ENCODE data around the gene NTSR2. TPM values are rescaled to one million over a fixed set of nuclear protein-coding genes. Genes with fewer than 3 reads are reported as not detected.

NTSR2 gene
- total RNA-seq, 2 experiments from 2014 or later = not detected

DNA sequence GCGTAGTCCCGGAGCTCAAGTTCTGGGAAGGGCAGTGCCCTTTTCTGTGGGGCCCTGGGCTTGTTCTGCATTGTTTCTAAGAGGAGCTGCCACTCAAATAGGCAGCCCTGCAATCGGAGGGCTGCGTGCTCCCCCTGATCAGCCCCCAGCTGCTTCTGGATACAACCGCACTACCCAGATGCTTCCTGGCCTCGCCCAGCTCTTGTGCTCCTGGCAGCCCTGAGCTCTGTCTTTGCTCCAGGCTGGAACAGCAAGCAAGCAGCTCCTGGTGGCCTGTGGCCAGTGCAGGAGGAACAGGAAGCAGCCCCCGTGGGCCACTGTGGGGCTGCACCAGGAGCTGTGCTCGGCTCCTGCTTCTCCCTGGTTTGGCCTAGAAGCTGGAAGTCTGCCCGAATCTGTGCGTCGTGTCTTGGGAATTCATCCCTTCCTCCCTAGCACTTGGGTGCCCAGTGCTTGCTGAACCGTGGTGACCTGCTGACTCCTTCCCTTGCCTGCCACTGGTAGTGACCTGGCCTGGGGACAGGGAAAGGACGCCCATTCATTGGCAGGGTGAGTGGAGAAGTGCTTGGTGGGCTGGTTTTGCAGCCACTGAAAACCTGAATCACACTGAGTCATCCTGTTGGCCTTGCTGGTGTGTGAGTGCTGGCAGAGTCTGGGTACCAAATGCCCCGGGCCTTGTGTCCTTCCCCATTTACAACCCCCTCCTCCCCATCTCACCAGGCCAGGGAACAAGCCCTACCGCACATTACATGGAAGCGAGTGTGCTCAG, 27.3 kb upstream of the NTSR2 start:
- DNase-seq (no peak), ATAC-seq (no peak)
- ChIA-PET CTCF (interaction anchor here (0.8 to 7.7 kb wide), 5 partner anchors 15 to 87 kb away, joined by 3 to 46 read pairs (median 6); no protein-coding TSS in a partner anchor), POLR2A (no interaction called here)
- H3K9me3 Mint-ChIP-seq (ENCODE audit: insufficient read depth) = no peaks in the 10 kb centered on the region
- no peak overlapping the region for H3K4me3 Mint-ChIP-seq
- H3K27ac Mint-ChIP-seq = no peak overlapping the region
- H3K4me1 Mint-ChIP-seq (ENCODE audit: low read depth) = peaks cover 12% of the 10 kb centered on the region
- peaks cover 2% of the 10 kb centered on the region for H3K27me3 Mint-ChIP-seq (ENCODE audit: low read depth)
- H3K36me3 Mint-ChIP-seq (ENCODE audit: low read depth) = no peaks in the 10 kb centered on the region

DNA sequence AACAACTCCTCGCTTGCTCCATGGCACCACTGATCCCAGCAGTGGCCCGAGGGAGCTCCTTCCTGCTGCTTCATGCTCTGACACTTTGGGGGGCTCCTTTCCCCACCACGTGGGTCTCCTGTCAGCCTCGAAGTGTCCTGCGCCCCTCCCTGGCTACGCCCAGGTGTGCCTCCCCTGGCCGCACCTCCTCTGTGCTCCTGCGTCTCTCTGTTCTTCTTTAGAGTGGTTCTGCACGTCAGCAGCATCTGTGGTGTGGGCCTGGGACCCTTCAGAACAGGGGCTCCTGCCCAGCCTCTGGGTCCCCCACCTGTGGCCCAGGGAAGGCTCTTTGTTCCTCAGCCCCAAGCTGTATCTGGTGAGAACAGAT, 26.7 kb upstream of the NTSR2 start:
- Mint-ChIP-seq H3K4me3 (no peak overlapping the region), H3K27me3 (ENCODE audit: low read depth) (peaks cover 2% of the 10 kb centered on the region), H3K27ac (no peak overlapping the region), H3K9me3 (ENCODE audit: insufficient read depth) (no peaks in the 10 kb centered on the region), H3K36me3 (ENCODE audit: low read depth) (no peaks in the 10 kb centered on the region), H3K4me1 (ENCODE audit: low read depth) (peaks cover 12% of the 10 kb centered on the region)
- DNase-seq (no peak), ATAC-seq (no peak)
- POLR2A ChIA-PET = no interaction called here
- CTCF ChIA-PET = interaction anchor here (0.8 to 7.7 kb wide), 4 partner anchors 57 to 87 kb away, joined by 3 to 46 read pairs (median 16); no protein-coding TSS in a partner anchor

DNA sequence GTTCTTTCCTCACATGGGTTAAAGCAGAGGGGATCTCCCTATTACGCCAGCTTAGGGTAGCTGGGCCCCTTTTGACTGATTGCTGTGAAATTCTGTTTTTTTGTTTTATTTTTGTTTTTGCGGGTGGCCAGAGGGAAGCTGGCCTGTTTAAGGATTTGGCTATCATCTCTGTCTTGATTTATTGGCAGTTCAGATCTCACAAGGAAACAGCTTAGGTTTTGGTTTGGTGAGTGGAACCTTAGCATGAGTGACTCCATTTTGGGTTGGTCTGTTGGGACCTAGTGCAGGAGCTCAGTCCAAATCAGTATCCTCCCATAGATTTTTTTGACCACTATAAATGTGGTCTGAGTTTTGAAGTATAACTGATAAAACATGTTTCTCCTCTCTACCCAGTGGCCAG, 25.6 kb upstream of the NTSR2 start:
- no peak for ATAC-seq
- H3K36me3 Mint-ChIP-seq (ENCODE audit: low read depth) = no peaks in the 10 kb centered on the region
- peaks cover 12% of the 10 kb centered on the region for H3K4me1 Mint-ChIP-seq (ENCODE audit: low read depth)
- peaks cover 2% of the 10 kb centered on the region for H3K27me3 Mint-ChIP-seq (ENCODE audit: low read depth)
- H3K4me3 Mint-ChIP-seq = no peak overlapping the region
- POLR2A ChIA-PET = no interaction called here
- CTCF ChIA-PET = interaction anchor here (0.9 to 7.7 kb wide), 6 partner anchors 13 to 89 kb away, joined by 3 to 46 read pairs (median 4); no protein-coding TSS in a partner anchor
- H3K27ac Mint-ChIP-seq = no peak overlapping the region
- H3K9me3 Mint-ChIP-seq (ENCODE audit: insufficient read depth) = no peaks in the 10 kb centered on the region
- DNase-seq = no peak

DNA sequence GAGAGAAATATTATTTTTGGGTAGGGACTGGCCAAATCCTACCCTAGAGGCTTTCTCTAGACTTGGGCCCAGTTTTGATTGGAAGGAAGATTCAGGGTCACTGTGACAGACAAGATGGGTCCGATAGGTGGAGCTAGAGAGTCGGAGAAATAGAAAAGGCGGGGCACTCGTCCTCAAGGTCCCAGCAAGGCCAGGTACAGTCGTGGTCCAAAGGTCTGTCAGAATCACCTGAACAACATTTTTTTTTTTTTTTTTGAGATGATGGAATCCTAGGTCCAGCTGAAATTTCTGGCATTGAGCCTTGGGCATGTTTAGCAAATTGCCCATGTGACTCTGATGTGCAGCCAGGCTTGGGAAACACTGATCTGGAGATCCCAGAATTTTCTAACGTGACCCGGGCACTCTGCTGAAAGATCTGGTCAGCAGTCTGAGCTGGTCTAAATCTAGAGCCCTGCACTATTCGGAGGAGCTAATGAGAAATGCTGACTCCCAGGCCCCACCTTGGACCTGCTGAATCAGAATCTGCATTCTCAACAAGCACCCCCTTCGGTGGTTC, 23.0 kb upstream of the NTSR2 start:
- ATAC-seq (peak; percentile 65), DNase-seq (peak; percentile 79)
- H3K4me3 Mint-ChIP-seq = no peak overlapping the region
- peak overlapping the region; percentile 5 for H3K27ac Mint-ChIP-seq
- peaks cover 23% of the 10 kb centered on the region for H3K4me1 Mint-ChIP-seq (ENCODE audit: low read depth)
- POLR2A ChIA-PET = interaction anchor here (0.9 to 1.0 kb wide), 2 partner anchors 29 to 52 kb away, joined by 3 read pairs; no protein-coding TSS in a partner anchor
- H3K36me3 Mint-ChIP-seq (ENCODE audit: low read depth) = no peaks in the 10 kb centered on the region
- H3K27me3 Mint-ChIP-seq (ENCODE audit: low read depth) = peaks cover 2% of the 10 kb centered on the region
- H3K9me3 Mint-ChIP-seq (ENCODE audit: insufficient read depth) = no peaks in the 10 kb centered on the region
- CTCF ChIA-PET = interaction anchor here (0.6 to 13.7 kb wide), 31 partner anchors 10 to 1314 kb away, joined by 3 to 138 read pairs (median 4); partner anchors contain the start of genes LPIN1 and NTSR2

DNA sequence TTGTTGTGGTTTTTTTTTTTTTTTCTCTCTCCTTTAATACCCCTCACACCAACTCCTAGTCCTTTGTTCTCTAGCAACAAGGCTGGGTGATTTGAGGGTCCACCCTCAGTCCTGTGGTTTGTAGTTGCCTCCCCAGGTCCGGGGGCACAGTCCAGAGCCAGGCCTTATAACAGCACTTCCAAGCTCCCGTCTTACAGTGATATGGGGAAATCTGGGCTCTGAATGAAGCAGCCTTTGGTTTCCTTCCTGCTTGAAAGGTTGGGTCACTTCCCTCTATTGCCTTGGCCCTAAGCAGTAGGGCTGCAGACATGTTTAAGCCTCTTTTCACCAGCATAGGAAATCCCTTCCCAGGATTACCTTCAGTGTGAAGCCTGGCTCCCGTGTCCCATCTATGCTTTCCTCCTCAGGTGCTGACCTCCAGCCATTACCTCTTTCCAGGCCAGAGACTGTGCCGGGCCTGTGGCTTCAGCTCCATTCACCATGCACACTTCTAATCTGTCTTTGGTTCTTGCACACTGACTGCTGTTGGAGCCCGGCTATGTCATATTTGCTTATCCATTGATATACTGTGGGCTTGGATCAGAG, 21.2 kb upstream of the NTSR2 start:
- ATAC-seq = no peak
- Mint-ChIP-seq H3K27ac (no peak overlapping the region), H3K27me3 (ENCODE audit: low read depth) (peaks cover 5% of the 10 kb centered on the region), H3K36me3 (ENCODE audit: low read depth) (no peaks in the 10 kb centered on the region), H3K4me3 (no peak overlapping the region), H3K4me1 (ENCODE audit: low read depth) (peaks cover 21% of the 10 kb centered on the region), H3K9me3 (ENCODE audit: insufficient read depth) (no peaks in the 10 kb centered on the region)
- DNase-seq = no peak
- POLR2A ChIA-PET = no interaction called here
- CTCF ChIA-PET = interaction anchor here (1.8 to 13.7 kb wide), 2 partner anchors 8 to 88 kb away, joined by 5 to 138 read pairs; no protein-coding TSS in a partner anchor

DNA sequence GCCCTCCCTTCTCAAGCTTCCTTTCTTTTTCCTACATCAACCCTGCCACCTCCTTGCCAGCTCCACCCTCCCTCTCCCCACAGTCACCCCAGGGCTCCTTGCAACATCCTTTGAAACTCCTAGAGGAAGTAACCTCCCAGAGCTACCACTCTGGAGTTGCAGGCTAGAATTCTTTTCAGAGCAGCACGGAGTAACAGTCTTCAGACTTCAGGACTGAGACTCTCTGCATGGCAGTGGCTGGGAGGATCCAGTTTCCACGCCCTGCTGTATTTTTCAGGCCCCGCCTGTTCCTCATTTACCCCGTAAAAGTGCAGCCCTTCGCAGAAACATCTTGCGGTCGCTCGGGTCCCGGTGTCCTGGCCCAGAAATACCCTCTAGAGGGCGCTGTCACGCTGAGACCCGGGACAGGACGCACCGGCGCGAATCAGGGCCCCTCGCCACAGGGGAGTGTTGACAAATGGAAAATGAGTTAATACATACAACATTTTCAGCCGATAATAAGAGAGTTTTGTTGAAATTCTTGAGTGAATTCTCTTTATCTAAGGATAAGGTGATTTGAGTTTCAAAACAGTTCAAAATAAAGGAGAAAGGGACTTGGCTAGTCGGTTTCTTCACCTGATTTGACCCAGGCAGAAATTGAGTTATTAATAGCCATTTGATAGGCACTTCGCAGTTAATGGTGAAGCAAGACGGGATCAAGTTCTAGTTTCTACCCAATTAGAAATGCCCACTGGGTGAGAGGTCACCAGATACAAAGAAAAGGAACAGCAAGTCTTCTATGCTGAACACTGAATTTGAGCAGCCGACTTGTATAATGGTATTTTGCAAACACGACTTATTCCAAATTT, 18.5 kb upstream of the NTSR2 start:
- ChIA-PET POLR2A (no interaction called here), CTCF (interaction anchor here (0.6 to 13.7 kb wide), 18 partner anchors 10 to 114 kb away, joined by 3 to 138 read pairs (median 5); no protein-coding TSS in a partner anchor)
- Mint-ChIP-seq H3K4me3 (peak overlapping the region; percentile 58), H3K27ac (peak overlapping the region; percentile 72), H3K27me3 (ENCODE audit: low read depth) (peaks cover 15% of the 10 kb centered on the region), H3K36me3 (ENCODE audit: low read depth) (no peaks in the 10 kb centered on the region), H3K9me3 (ENCODE audit: insufficient read depth) (no peaks in the 10 kb centered on the region), H3K4me1 (ENCODE audit: low read depth) (peaks cover 21% of the 10 kb centered on the region)
- ATAC-seq = peak; percentile 98
- DNase-seq = peak; percentile 94

DNA sequence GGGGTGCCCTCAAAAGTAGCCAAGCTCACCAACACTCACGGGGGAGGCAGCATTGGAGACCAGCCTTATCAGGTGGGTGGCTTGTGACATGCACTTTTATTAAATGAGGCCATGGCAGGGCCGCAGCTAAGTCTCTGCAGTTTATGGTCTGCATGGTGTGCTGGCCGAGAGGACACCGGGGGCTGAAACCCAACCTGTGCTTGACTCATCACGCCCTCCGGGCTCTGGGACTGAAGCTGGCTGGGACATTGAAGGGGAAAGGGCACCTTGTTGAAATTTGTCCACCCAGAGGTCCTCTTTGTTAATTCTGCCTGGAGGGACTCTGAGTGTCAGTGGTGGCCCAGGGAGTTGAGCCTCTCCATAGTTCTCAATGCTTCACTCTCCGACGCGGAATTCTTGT, 17.7 kb upstream of the NTSR2 start:
- H3K27me3 Mint-ChIP-seq (ENCODE audit: low read depth) = peaks cover 18% of the 10 kb centered on the region

DNA sequence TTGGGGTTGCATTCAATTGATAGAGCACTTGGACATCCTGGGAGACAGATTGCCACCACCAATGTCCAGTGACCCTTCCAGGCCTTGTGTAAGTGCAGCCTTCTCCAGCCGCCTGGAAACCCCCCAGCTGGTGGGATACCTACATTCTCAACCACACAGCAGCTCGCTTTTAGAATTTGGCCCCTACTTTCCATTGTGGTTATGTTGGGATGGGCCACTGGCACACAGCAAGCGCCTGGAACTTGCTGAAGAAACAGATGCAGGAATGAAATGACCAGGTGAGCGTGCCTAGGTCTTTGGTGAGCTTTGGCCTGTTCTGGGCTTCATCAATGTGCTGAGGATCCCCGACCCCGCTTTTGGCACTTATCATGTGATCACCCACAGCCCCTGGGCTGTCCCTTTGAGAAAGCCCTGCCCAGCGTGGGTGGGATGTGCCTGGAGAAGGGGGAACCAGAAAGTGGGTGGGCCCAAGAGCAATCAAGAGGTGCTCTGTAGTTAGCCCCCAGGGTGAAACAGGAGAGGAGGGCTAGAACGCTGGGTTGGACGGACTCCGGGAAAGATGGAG, 16.0 kb upstream of the NTSR2 start:
- ChIA-PET POLR2A (no interaction called here), CTCF (interaction anchor here (2.5 to 13.7 kb wide), 2 partner anchors 93 to 98 kb away, joined by 24 to 138 read pairs; no protein-coding TSS in a partner anchor)
- ATAC-seq (no peak), DNase-seq (no peak)
- H3K9me3 Mint-ChIP-seq (ENCODE audit: insufficient read depth) = no peaks in the 10 kb centered on the region
- H3K27ac Mint-ChIP-seq = no peak overlapping the region
- H3K4me1 Mint-ChIP-seq (ENCODE audit: low read depth) = peaks cover 22% of the 10 kb centered on the region
- H3K4me3 Mint-ChIP-seq = no peak overlapping the region
- H3K36me3 Mint-ChIP-seq (ENCODE audit: low read depth) = no peaks in the 10 kb centered on the region
- H3K27me3 Mint-ChIP-seq (ENCODE audit: low read depth) = peaks cover 18% of the 10 kb centered on the region

More for the DNA sequence above, 17.7 kb upstream of the NTSR2 start:
- Mint-ChIP-seq H3K9me3 (ENCODE audit: insufficient read depth) (no peaks in the 10 kb centered on the region), H3K27ac (no peak overlapping the region), H3K36me3 (ENCODE audit: low read depth) (no peaks in the 10 kb centered on the region), H3K4me1 (ENCODE audit: low read depth) (peaks cover 16% of the 10 kb centered on the region), H3K4me3 (peak overlapping the region; percentile 58)
- POLR2A ChIA-PET = no interaction called here
- DNase-seq = no peak
- CTCF ChIA-PET = interaction anchor here (0.6 to 13.7 kb wide), 16 partner anchors 11 to 115 kb away, joined by 3 to 138 read pairs (median 5); no protein-coding TSS in a partner anchor
- no peak for ATAC-seq

DNA sequence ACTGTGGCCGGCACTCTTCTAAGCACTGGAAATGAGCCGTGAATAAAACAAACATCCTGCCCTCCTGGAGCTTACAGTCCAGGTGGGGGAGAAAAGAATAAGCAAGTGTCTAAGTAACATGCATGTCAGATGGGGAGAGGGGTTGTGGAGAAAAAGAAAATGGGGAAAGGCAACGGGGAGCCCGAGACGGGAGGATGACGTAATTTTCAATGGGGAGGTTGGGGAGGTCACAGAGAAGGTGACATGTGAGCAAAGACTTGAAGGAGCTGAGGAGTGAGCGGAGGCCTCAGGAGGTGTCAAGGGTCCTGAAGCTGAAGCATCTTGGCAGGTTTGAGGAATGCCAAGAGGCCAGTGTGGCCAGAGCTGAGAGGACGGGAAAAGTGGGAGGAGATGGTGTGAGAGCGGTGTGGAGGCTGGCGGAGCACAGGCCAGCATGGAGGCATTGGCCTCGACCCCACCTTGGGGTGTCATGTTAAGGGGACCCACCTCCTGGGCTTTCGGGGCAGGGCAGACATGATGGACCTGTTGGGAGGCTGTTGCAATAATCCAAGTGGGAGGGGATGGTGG, 15.0 kb upstream of the NTSR2 start:
- ChIA-PET CTCF (interaction anchor here (0.7 to 13.7 kb wide), 2 partner anchors 94 to 552 kb away, joined by 3 to 138 read pairs; a partner anchor contains a TSS), POLR2A (no interaction called here)
- no peak overlapping the region for H3K4me3 Mint-ChIP-seq
- no peak overlapping the region for H3K27ac Mint-ChIP-seq
- peaks cover 18% of the 10 kb centered on the region for H3K27me3 Mint-ChIP-seq (ENCODE audit: low read depth)
- no peaks in the 10 kb centered on the region for H3K9me3 Mint-ChIP-seq (ENCODE audit: insufficient read depth)
- no peak for ATAC-seq
- H3K4me1 Mint-ChIP-seq (ENCODE audit: low read depth) = peaks cover 22% of the 10 kb centered on the region
- no peaks in the 10 kb centered on the region for H3K36me3 Mint-ChIP-seq (ENCODE audit: low read depth)
- DNase-seq = no peak

DNA sequence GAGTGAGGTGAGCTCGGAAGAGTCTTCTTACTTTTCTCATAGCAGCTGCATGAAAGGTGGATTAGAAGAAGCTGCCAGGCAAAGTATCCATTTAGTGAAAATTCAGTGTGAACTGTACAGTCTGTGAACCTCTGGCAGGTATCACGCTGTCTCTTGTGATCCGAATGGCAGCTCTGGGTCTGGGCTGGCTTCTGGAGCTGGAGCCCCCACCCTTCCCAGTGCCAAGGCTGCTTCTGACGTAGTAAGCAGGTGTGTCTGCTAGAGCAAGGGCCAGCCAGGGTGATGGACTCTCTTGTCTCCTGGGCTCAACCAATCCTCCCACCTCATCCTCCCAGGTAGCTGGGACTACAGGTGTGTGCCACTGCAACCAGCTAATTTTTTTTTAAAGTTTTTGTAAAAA, 14.0 kb upstream of the NTSR2 start:
- peaks cover 20% of the 10 kb centered on the region for H3K4me1 Mint-ChIP-seq (ENCODE audit: low read depth)
- no peak overlapping the region for H3K4me3 Mint-ChIP-seq
- H3K36me3 Mint-ChIP-seq (ENCODE audit: low read depth) = no peaks in the 10 kb centered on the region
- H3K9me3 Mint-ChIP-seq (ENCODE audit: insufficient read depth) = no peaks in the 10 kb centered on the region
- peaks cover 19% of the 10 kb centered on the region for H3K27me3 Mint-ChIP-seq (ENCODE audit: low read depth)
- ATAC-seq (no peak), DNase-seq (no peak)
- POLR2A ChIA-PET = no interaction called here
- no peak overlapping the region for H3K27ac Mint-ChIP-seq
- CTCF ChIA-PET = interaction anchor here (0.9 to 13.7 kb wide), 5 partner anchors 9 to 206 kb away, joined by 3 to 138 read pairs (median 3); no protein-coding TSS in a partner anchor

Data from activated CD8-positive, alpha-beta T cell treated with anti-CD3 and anti-CD28 coated beads, Interleukin-2, amount 10 ng/mL, durations not matched to agents 7 days and 5 days (primary cell).